HG02642 (cell line): ENCODE data around the gene EPS8L2.
"Not testable (repeated sequence)": the region's sequence is repeated elsewhere in the genome, so short reads cannot be mapped to it uniquely, and the experiment has no call there.

ENCODE experiments used
- ATAC-seq: cut with Tn5 transposase; IDR thresholded peaks from one replicate; pipeline ENCODE4 v1.9.1; 2021; ENCODE audit warnings: mild to moderate bottlenecking; ENCODE audit not compliant: unreplicated experiment, poor library complexity

EPS8L2 gene

GRCh38 chr11:723120-723883 is 17.3 kb downstream of the EPS8L2 start:
- ATAC-seq = no peak

GRCh38 chr11:724049-724777 is 18.2 kb downstream of the EPS8L2 start:
- no peak for ATAC-seq

GRCh38 chr11:724778-725386 is 18.9 kb downstream of the EPS8L2 start:
- no peak for ATAC-seq

GRCh38 chr11:725624-726202 is 19.7 kb downstream of the EPS8L2 start:
- no peak for ATAC-seq

GRCh38 chr11:726278-727220 is 20.5 kb downstream of the EPS8L2 start:
- no peak for ATAC-seq

- ATAC-seq = no peak
Observed at GRCh38 chr11:727281-727701, 21.3 kb downstream of the EPS8L2 start.

GRCh38 chr11:727859-728748 is 22.1 kb downstream of the EPS8L2 start:
- peak; percentile 68 for ATAC-seq

- ATAC-seq = no peak
Observed at GRCh38 chr11:728901-729491, 23.0 kb downstream of the EPS8L2 start.

- no peak for ATAC-seq
Observed at GRCh38 chr11:729492-730074, 23.6 kb downstream of the EPS8L2 start.

GRCh38 chr11:733072-733471 is 27.0 kb downstream of the EPS8L2 start:
- no peak for ATAC-seq

- ATAC-seq = not testable (repeated sequence)
Observed at GRCh38 chr11:734541-734940, 28.5 kb downstream of the EPS8L2 start.

- no peak for ATAC-seq
Observed at GRCh38 chr11:737366-737765, 31.3 kb downstream of the EPS8L2 start.

GRCh38 chr11:737899-738298 is 31.9 kb downstream of the EPS8L2 start:
- not testable (repeated sequence) for ATAC-seq

- no peak for ATAC-seq
Observed at GRCh38 chr11:742156-742546, 36.1 kb downstream of the EPS8L2 start.

- no peak for ATAC-seq
Observed at GRCh38 chr11:742571-743201, 36.7 kb downstream of the EPS8L2 start.

GRCh38 chr11:745428-745827 is 39.4 kb downstream of the EPS8L2 start:
- no peak for ATAC-seq

GRCh38 chr11:746289-747157 is 40.5 kb downstream of the EPS8L2 start:
- ATAC-seq = peak; percentile 20
